GM18520 (cell line): ENCODE data around the gene L3MBTL1.

Source experiments
- ATAC-seq: cut with Tn5 transposase; IDR thresholded peaks from one replicate; pipeline ENCODE4 v1.9.1; 2021; ENCODE audit not compliant: unreplicated experiment

L3MBTL1 gene

DNA sequence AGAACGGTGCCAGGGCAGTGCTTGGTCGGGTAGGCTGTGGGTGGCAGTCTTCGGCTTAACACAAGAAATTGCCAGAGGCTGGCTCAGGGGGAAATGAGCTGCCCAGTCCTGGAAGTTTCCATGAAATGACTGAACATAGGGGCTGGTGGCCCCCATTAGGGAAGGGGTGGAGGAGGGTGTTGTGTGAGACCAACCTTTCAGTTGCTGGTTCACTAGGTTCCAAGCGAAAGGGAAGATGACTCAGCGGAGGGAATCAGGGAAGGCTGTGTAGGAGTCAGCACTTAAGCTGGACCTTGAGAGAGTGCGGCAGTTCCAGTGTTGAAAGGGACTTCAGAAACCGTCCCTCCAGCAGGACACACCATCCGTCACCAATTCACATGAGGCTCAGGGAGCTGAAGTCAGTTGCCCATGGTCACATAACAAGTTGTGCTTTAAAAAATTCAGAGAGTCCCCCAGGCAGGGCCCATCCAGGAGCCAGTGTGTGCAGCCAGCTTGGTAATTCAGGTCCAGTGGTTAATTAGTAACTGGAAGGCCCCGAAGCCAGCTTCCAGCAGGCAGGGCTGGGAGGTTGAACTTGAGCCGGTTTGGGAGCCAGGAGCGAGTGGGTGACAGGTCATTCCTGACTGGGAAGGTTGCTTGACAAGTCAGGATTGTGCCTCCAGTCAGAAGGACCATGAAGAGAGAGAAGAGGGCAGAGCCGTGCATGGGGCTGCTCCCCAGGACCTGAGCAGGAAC, 51.1 kb downstream of the L3MBTL1 start, which contains the start of gene SGK2:
Gene SGK2 (plus strand): TSS at position 616 of the 735 bp plus-strand sequence. CDS start 7,469 bp downstream, outside the sequence.
- no peak for ATAC-seq

DNA sequence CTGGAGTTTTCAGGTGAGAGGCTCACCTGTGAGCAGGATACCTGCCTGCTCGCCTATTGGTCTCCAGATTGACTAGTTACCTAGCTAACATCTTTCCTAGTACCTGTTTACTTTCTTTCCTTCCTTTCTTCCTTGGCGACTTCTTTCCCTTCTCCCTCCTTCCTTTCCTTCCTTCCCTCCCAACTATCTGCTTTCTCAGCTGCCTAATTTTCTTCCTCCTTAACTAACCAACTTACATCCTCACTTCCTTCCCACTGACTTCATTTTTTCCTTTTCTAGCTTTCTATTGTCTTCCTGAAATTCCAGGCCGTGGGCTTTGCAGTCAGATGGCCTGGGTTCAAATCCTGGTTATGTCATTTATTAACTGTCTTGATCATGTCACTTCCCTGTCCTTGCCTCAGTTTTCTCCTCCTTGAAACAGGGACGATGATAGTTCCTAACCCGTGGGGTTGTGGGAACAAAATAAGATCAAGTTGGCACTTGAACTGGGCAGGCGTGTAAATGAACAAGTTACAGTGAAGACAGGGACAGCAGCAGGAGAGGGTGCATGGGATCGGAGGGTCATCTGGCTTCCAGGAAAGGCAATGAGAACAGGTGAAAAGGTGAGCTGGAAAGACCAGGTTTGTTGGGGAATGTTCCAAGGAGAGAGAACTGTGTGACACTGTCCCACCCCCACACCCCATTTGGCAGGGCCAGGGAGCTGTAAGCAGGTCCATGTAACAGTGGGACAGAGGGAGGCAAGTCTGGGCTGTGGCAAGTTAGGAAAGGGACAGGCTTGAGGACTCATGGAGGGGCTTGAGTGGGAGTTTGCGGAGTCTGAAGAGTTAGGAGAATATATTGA, 51.9 kb downstream of the L3MBTL1 start:
- ATAC-seq: no peak

DNA sequence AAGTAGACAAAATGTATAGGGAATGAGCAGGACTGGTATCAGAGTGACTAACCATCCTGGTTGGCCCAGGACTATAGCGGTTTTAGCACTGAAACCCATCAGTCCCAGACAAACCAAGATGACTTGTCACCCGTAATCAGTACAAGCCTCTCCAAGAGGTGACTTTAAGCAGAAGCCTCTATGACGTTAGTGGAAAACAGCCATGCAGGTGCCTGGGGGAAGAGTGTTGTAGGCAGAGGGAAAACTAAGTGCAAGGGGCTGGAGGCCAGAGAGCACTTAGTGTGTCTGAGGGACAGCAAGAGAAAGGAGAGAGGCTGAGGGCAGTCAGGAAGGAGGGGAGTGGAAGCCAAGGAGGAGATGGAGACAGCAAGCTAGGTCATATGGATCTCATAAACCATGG, 53.5 kb downstream of the L3MBTL1 start:
- no peak for ATAC-seq

DNA sequence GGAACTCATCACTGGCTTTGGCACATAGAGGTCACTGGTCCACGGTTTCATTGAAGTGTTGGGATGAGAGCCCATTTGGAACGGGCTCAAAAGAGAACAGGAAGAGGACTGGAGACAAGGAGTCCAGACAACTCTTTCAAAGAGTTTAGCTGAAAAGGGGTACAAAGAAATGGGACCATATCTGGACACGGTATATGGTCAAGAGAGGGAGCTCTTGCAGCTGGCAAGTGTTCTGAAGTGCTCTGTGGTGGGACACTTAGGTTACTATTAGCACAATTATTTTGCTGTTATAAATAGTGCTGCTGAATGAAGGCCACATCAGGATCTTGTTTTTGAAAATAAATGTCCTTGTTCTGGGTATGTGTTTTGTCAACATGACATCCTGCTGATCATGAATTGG, 55.9 kb downstream of the L3MBTL1 start:
- ATAC-seq: no peak

DNA sequence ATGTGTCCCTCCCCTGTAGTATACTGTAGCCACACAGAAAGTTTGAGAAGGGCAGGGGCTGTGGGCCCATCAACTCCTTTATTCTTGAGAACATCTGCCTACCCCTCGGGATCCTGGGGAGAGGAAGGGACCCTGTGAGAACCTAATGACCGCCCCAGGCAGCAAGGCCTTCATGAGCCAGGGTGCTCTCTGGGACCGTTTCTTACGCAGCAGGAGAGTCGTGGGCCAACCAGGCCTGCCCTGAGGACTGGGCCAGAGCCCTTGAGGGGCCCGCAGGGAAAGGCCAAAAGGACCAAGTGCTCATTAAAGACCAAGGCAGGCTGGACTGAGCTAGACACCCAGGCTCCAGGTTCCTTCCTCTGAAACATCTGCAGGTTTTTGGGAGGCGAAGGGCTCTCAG, 56.5 kb downstream of the L3MBTL1 start:
- no peak for ATAC-seq

DNA sequence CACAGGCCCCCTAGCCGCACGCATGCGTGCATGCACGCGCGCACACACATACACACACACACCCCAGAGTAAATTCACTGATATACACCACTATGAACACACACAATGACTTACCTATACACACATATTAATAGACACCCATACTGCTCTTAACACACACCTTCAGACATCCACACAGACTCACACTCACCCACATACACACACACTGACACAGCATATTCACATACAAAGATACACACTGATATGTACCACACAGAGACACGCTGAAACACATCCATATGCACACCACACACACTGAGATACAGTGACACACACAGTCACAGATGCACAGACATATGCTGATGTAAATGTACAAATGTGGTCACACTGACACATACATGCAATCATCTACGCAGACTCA, 57.0 kb downstream of the L3MBTL1 start:
- ATAC-seq: no peak

DNA sequence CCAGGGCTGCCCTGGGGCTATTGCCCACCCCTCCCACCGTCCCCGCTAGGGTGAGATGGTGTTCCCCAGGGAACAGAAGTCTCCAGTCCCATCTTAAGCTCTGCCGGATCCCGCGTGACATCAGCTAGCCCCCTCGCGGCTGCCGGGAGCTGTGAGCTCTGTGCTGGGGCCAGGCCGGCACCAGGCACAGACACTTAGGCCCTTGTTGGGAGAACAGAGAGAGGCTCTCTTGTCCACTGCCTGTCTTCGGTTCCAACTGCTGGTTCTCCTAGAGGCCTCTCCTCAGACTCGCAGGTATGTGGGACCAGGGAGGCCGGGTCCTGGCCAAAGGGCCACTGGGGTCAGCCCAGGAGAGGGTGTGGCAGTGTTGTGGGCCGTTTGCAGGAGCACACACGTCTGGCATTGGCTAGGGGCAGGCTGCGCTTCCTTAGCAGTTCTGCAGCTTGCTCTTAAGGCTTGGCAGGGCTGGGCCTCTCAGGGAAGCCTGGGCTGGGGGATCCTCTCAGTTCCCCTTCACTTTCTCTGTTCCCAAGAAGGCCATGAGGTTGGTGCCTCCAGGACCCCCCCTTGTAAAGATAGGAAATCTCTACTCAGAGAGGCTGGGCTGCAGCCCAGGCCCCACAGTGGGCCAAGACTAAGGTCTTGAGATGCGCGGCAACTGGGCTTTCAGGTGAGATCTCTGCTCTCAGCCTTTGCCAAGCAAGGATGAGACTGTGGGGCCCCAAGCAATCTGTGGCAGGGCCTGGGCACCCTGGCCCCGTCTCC, 57.7 kb downstream of the L3MBTL1 start:
- ATAC-seq: no peak

DNA sequence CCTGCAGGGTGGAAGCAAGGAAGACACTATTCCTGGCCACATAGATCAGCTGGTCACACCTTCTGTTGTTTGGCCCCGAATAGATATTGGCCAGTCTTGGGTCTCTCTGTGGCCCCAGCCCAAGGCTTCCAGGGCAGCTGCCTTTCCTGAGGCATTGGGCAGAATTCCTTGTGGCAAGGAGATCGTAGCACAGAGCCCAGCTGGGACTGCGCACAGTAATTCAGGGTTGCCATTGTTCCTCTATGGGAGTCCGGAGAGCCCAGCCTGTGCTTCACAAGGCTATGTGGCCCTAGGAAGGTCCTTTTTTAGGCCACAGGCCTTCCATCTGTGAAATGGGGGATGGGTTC, 58.2 kb downstream of the L3MBTL1 start:
- ATAC-seq: no peak

DNA sequence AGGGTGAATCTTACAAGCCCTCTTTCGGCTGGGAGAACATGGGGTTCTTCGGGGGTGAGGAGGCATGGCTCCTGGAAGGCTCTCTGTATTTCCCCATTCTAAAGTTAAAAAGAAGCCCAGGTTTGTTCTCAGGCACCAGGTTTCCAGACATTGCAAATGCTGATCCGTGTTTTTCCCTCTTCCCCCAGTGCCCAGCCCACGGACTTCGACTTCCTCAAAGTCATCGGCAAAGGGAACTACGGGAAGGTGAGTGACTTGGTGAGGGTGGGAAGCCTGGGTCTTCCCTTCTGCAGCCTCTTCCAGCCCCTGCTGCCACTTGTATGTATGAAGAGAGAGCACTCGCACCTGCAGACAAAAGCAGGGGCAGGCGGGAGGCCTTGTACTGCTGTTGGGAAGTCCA, 60.0 kb downstream of the L3MBTL1 start:
- ATAC-seq: no peak

DNA sequence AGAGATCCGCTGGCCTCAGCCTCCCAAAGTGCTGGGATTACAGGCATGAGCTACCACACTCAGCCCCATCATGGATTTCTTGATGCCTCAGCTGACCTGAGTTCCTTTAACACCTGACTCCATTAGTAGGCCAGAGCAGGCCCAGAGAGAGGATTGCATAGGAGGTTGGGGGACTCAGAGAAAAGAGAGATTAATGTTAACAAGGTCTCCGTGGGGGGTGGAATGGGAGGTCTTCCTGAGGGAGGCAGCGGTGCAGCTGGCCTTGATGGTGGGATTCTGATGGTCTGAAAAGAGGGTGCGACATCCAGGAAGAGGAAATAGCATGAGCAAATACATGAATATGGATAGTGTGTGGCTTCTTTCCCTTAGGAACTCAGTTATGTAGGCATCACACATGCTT, 61.2 kb downstream of the L3MBTL1 start:
- no peak for ATAC-seq

DNA sequence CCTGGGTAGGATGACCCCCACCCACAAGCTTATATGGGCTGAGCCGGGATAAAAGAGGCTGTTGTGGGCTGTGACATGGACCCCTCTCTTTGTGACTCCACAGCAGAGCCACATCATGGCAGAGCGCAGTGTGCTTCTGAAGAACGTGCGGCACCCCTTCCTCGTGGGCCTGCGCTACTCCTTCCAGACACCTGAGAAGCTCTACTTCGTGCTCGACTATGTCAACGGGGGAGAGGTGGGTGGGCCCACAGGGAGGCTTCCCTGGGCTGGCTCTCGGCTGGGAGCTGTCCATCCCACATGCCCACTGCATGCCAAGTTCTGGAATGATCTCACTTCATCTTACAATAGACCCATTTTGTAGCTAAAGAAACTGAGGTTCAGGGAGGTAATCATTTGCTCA, 61.8 kb downstream of the L3MBTL1 start:
- no peak for ATAC-seq

DNA sequence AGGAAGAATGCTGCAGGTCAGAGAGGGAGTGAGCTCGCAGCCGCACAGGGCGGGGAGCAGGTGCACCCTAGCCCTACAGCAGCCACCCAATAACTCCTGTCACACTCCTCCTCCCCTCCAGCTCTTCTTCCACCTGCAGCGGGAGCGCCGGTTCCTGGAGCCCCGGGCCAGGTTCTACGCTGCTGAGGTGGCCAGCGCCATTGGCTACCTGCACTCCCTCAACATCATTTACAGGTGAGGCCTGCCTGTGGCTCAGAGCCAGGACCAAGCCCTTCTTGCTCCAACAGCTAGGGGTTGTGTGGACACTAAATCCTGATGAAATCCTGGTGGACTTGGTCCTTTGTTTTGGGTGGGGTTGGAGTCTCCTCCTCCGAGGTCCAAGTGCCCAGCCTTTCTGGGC, 63.0 kb downstream of the L3MBTL1 start:
- no peak for ATAC-seq

DNA sequence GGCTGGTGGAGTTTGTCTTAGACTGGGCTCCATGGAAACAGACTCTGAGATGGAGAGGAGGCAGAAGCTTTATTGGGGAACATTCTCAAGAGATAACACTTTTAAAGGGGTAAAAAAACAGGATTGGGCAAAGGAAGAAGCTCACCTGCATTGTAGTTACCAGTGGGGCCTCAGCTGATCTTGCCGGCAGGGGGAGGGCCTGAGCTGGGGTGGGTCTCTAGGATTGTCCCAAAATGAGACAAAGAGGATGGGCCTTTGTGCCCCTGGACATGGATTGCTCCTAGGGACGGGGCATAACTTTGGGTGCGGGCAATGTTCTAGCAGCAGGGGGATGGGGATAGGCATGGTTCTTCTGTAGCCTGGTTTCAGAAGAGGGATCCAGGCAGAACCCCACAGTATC, 63.8 kb downstream of the L3MBTL1 start:
- ATAC-seq: no peak

DNA sequence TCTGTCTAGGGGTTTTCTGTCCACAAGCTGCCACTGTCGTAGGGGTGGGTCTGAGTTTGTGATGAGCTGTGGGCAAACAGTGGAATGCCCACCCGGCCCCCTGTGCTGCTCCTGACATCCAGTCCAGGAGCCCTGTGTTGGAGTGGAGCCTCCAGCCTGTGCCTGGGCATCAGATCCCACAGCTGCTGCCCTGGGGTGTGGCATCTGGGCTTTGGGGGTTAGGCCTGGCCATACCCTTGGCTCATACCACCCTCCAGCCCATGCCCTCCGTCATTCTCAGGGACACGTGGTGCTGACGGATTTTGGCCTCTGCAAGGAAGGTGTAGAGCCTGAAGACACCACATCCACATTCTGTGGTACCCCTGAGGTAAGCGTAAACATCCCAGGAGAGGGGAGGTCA, 64.3 kb downstream of the L3MBTL1 start:
- ATAC-seq: no peak

DNA sequence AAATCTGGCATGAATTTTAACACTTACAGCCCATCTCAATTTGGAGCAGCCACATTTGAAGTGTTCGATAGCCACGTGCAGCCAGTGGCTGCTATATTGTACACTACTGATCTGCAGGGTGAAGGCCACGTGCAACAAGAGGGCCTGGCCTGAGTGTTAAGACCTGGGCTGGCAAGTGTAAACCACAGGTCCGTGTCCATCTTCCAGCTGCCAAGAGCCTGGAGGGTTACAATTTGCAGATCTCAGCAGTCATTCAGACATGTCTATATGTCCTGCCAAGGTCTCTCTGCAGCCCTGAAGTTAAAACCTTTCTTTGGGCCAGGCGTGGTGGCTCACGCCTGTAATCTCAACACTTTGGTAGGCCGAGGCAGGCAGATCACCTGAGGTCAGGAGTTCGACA, 65.4 kb downstream of the L3MBTL1 start:
- no peak for ATAC-seq

DNA sequence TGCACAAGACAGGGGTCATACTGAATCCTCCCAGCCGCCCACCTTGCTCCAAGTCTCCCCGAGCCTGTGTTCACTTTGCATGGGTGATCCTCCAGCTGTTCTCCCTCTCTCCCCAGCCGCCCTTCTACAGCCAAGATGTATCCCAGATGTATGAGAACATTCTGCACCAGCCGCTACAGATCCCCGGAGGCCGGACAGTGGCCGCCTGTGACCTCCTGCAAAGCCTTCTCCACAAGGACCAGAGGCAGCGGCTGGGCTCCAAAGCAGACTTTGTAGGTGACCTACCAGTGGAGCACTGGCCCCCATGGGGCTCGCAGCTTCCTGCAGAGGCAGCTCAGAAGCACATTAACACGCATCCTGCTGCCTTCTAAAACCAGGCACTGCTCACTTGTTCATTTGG, 68.6 kb downstream of the L3MBTL1 start:
- no peak for ATAC-seq

DNA sequence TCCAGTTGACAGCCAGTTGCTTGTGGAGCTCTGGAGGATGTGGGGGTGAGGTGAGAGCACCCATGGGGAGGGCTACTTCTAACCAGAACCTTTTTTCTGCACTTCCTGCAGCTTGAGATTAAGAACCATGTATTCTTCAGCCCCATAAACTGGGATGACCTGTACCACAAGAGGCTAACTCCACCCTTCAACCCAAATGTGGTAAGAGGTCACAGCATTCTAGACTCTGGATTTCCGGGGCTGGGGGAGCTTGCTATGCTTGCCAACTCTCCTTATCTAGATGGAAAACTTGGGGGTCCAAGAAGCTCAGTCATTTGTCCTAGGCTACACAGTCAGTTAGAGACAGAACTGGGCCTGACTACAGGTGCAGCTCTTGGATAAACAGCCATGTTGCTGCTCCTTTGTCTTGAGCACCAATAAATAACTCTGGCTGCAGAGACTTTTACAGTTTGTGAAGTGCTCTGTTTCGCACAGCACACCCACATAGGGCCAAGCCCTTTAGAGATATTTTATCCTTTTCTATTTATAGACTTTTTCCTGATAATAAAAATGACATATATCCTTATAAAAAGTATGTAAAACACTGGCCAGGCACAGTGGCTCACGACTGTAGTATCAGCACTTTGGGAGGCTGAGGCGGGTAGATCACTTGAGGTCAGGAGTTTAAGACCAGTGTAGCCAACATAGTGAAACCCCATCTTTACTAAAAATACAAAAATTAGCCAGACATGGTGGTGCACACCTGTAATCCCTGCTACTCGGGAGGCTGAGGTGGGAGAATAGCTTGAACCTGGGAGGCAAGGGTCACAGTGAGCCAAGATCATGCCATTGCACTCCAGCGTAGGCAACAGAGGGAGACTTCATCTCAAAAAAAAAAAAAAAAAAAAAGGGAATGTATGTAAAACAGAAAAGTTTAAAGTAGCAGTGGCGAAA, 72.6 kb downstream of the L3MBTL1 start:
- no peak for ATAC-seq

DNA sequence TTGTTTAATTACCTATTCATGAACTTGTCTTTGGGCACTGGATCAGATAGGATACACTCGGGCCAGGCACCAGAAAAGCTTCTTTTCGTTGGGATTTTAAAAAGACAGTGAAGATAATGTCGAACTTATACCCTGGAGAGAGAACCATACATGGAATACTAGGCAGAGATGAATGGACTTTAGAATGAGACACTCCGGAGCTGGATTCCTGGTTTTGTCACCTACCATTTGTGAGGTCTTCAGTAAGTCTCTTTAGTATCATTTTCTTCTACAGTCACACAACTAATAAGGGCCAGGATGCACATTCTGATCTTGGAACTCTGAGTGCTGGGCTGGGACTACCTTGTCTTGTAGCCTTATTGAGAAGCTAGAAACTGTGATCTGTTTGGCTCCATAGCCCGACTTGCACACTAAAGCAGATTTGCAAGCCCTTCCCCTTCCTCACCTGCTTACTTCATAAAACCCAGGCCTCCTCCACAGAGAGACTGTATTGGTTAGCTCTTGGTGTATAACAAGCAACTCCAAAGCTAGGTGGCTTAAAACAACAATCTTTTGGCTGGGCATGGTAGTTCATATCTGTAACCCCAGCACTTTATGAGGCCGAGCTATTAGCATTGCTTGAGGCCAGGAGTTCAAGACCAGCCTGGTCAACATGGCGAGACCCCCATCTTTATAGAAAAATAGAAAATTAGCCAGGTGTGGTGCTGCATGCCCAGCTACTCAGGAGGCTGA, 75.8 kb downstream of the L3MBTL1 start:
- no peak for ATAC-seq

DNA sequence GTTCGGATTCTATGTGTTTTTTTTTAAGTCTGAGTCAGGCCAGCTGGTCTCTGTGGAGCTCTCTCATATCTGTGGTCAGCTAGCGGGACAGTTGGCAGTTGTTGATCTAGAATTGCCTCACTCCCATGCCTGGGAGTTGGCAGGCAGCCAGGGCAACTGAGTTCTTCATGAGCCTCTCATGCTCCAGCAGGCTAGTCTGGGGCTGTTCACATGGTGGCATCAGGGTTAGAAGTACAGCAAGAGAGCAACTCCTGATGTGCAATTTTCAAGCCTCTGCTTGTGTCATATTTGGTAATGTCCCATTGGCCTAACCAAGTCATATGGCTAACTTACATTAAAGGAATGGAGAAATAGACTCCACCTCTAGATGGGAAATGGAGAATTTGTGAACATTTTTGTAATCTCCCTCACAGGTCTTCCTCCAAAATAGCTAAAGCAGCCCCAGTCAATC, 76.5 kb downstream of the L3MBTL1 start:
- no peak for ATAC-seq
